ENCODE measurements around the gene FHIP2A.

- no peak for TF ChIP-seq CTCF (IDR thresholded peaks at IDR 0.05 in 4 of 5, conservative IDR thresholded peaks at IDR 0.05 in 1 of 5)
- TF ChIP-seq POLR2A (IDR thresholded peaks at IDR 0.05) = no peak
Observed at GRCh38 chr10:114831186-114831867, 9.7 kb downstream of the FHIP2A start.
